Epithelial cell of esophagus (primary cell): ENCODE results near the gene SFMBT1.

ENCODE experiments used
- DNase-seq: peaks from one replicate; pipeline ENCODE4 v3.0.0; 2010; ENCODE audit warnings: low read depth
- H3K4me3 ChIP-seq: 2 replicates; pipeline ENCODE4 v1.5.1; 2011; ENCODE audit warnings: mild to moderate bottlenecking, low read length, control low read depth
- CTCF ChIP-seq: IDR thresholded peaks from 2 replicates; pipeline ENCODE4 v1.5.1; 2011; ENCODE audit warnings: low read depth, mild to moderate bottlenecking, low read length, control low read depth, inconsistent platforms; ENCODE audit not compliant: insufficient read depth; ENCODE audit errors: missing control alignments

The SFMBT1 gene

GRCh38 chr3:52930748-52931147 is 115.1 kb downstream of the SFMBT1 start:
- no peak for DNase-seq
- no peak overlapping the region for H3K4me3 ChIP-seq
- no peak for TF ChIP-seq CTCF

DNA sequence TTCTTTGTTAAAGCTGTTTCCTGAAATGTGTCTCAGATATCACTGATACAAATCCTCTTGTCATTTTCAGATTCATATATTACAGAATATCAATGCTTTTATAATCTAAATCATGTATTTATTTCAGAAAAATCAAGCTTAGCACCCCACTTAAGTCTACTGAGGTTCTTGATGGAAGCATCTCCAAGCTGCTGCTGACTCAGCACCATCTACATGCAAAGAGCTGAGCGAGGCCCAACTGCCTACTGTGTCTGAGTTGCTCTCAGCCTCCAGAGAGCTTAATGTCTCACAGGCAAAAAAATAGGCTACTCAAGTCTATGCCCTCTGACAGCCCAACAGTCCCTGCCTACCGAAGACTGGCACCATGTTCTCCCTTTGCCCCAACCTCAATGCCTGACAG is 119.3 kb downstream of the SFMBT1 start:
- H3K4me3 ChIP-seq: no peak overlapping the region
- TF ChIP-seq CTCF: no peak
- DNase-seq: no peak

GRCh38 chr3:52925405-52926313 is 120.2 kb downstream of the SFMBT1 start:
- TF ChIP-seq CTCF: no peak
- no peak overlapping the region for H3K4me3 ChIP-seq
- DNase-seq: no peak

- no peak for DNase-seq
- TF ChIP-seq CTCF: no peak
- H3K4me3 ChIP-seq: no peak overlapping the region
Observed at GRCh38 chr3:52923963-52924362, 121.9 kb downstream of the SFMBT1 start.

- DNase-seq: no peak
- no peak overlapping the region for H3K4me3 ChIP-seq
- no peak for TF ChIP-seq CTCF
Observed at GRCh38 chr3:52920841-52921240, 125.0 kb downstream of the SFMBT1 start.

GRCh38 chr3:52917044-52917443 is 128.8 kb downstream of the SFMBT1 start:
- no peak overlapping the region for H3K4me3 ChIP-seq
- DNase-seq: no peak
- TF ChIP-seq CTCF: no peak

DNA sequence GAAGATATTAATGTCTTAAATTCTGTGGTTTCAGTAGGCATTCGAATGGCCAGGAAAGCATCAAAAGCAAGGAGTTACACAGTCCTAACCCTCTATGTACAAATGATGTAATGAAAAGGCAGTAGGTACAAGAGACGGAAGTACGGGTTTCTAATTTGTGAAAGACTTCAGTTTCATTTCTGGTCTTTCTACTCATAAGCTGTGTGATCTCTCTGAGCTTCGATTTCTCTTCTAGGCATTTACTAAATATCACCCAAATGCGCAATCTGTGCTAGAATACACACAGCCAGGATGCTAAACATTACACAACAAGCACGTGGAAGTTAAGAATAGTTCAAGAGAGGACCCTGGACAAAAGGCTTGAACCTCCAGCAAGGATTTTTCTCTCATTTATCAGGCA is 130.6 kb downstream of the SFMBT1 start:
- no peak for DNase-seq
- no peak overlapping the region for H3K4me3 ChIP-seq
- TF ChIP-seq CTCF: no peak
